HEK293 (cell line): Measurements from ENCODE around the gene AMER2.

ENCODE experiments used
- CTCF ChIA-PET: fragments of 350-600 bp; formaldehyde crosslinking; extraction: SDS; loops from one replicate; lab custom pipeline; 2021; ENCODE audit warnings: antibody characterized with exemption; lab: Yijun Ruan, JAX
- POLR2A ChIA-PET: fragments of 300-600 bp; formaldehyde crosslinking; extraction: SDS; loops from one replicate; lab custom pipeline; 2020; ENCODE audit warnings: antibody characterized with exemption, inconsistent platforms; lab: Yijun Ruan, JAX
- H3K27ac ChIP-seq: fragments of 200-500 bp; sonication (Bioruptor generic); 2 replicates; pipeline ENCODE4 v1.5.1; 2014; ENCODE audit warnings: low read depth, low read length, control low read depth, inconsistent platforms; ENCODE audit errors: extremely low read depth
- H3K36me3 ChIP-seq, 2 experiments: fragments of 200-500 bp in 1 of 2; sonication (Bioruptor generic) in 1 of 2; 1 replicate in 1 of 2; 2 replicates in 1 of 2; pipeline ENCODE4 v1.5.1; 2014 to 2017; ENCODE audit warnings: inconsistent platforms in 2 of 2, low read length in 2 of 2; ENCODE audit not compliant: control insufficient read depth in 2 of 2, insufficient read depth in 1 of 2
- H3K4me1 ChIP-seq: fragments of 200-500 bp; sonication (Bioruptor generic); 2 replicates; pipeline ENCODE4 v1.5.1; 2014; ENCODE audit warnings: mild to moderate bottlenecking, low read length, inconsistent platforms; ENCODE audit not compliant: control insufficient read depth, insufficient read depth
- H3K4me3 ChIP-seq: 2 replicates; pipeline ENCODE4 v1.5.1; 2011; ENCODE audit warnings: low read depth, mild to moderate bottlenecking, control low read depth, low read length, moderate library complexity
- H3K9me3 ChIP-seq: fragments of 200-500 bp; sonication (Bioruptor generic); 2 replicates; pipeline ENCODE4 v1.5.1; 2014; ENCODE audit warnings: low read depth, low read length, inconsistent platforms; ENCODE audit not compliant: control insufficient read depth, insufficient read depth
- HOXA7 ChIP-seq: sonication (generic); formaldehyde crosslinking; IDR thresholded peaks from 2 replicates; pipeline ENCODE4 v1.8.1; 2022; ENCODE audit warnings: missing genetic modification reagents, borderline replicate concordance
- HOXD13 ChIP-seq: sonication (generic); formaldehyde crosslinking; IDR thresholded peaks from 2 replicates; pipeline ENCODE4 v1.8.0; 2022; ENCODE audit warnings: missing genetic modification reagents, borderline replicate concordance
- KLF9 ChIP-seq: fragments of 450-650 bp; formaldehyde crosslinking; IDR thresholded peaks from 2 replicates; pipeline ENCODE4 v1.5.1; 2016; ENCODE audit warnings: missing biosample characterization, missing genetic modification characterization, low read depth
- PATZ1 ChIP-seq: fragments of 450-650 bp; formaldehyde crosslinking; IDR thresholded peaks from 2 replicates; pipeline ENCODE4 v1.5.1; 2016; ENCODE audit warnings: missing biosample characterization, missing genetic modification characterization
- PRDM1 ChIP-seq: fragments of 450-650 bp; formaldehyde crosslinking; IDR thresholded peaks from 2 replicates; pipeline ENCODE4; 2016; ENCODE audit warnings: missing biosample characterization, missing genetic modification characterization
- SETDB1 ChIP-seq: IDR thresholded peaks from one replicate; pipeline ENCODE4 v1.6.1; 2017; ENCODE audit warnings: mild to moderate bottlenecking, low read length, moderate library complexity, mixed read lengths; ENCODE audit not compliant: insufficient read length
- YY2 ChIP-seq: fragments of 450-650 bp; formaldehyde crosslinking; IDR thresholded peaks from 2 replicates; pipeline ENCODE4 v1.5.1; 2016; ENCODE audit warnings: missing biosample characterization, missing genetic modification characterization
- ZBTB20 ChIP-seq: fragments of 450-650 bp; formaldehyde crosslinking; IDR thresholded peaks from 2 replicates; pipeline ENCODE4 v1.5.1; 2016; ENCODE audit warnings: missing biosample characterization, missing genetic modification characterization
- ZBTB48 ChIP-seq: fragments of 450-650 bp; formaldehyde crosslinking; IDR thresholded peaks from 2 replicates; pipeline ENCODE4 v1.5.1; 2016; ENCODE audit warnings: missing biosample characterization, missing genetic modification characterization
- ZBTB7A ChIP-seq: fragments of 450-650 bp; formaldehyde crosslinking; IDR thresholded peaks from 2 replicates; pipeline ENCODE4 v1.5.1; 2016; ENCODE audit warnings: low read depth, missing biosample characterization, missing genetic modification characterization
- ZFP3 ChIP-seq: fragments of 450-650 bp; formaldehyde crosslinking; IDR thresholded peaks from 2 replicates; pipeline ENCODE4 v1.5.1; 2016; ENCODE audit warnings: low read depth, missing biosample characterization, missing genetic modification characterization
- ZNF138 ChIP-seq: fragments of 450-650 bp; formaldehyde crosslinking; IDR thresholded peaks from 2 replicates; pipeline ENCODE4 v1.5.1; 2016; ENCODE audit warnings: missing biosample characterization, missing genetic modification characterization, borderline replicate concordance
- ZNF148 ChIP-seq: fragments of 450-650 bp; formaldehyde crosslinking; IDR thresholded peaks from 2 replicates; pipeline ENCODE4 v1.5.0; 2017; ENCODE audit warnings: missing biosample characterization, missing genetic modification characterization, borderline replicate concordance
- ZNF184 ChIP-seq: fragments of 450-650 bp; IDR thresholded peaks from 2 replicates; pipeline ENCODE4 v1.5.1; 2018; ENCODE audit warnings: missing biosample characterization, mild to moderate bottlenecking, missing genetic modification characterization
- ZNF23 ChIP-seq: fragments of 450-650 bp; formaldehyde crosslinking; IDR thresholded peaks from 2 replicates; pipeline ENCODE4 v1.5.1; 2016; ENCODE audit warnings: missing biosample characterization, missing genetic modification characterization, borderline replicate concordance
- ZNF37A ChIP-seq: fragments of 450-650 bp; IDR thresholded peaks from 2 replicates; pipeline ENCODE4 v1.5.1; 2018; ENCODE audit warnings: missing biosample characterization, missing genetic modification characterization
- ZNF394 ChIP-seq: fragments of 450-650 bp; formaldehyde crosslinking; IDR thresholded peaks from 2 replicates; pipeline ENCODE4 v1.5.1; 2016; ENCODE audit warnings: missing biosample characterization, missing genetic modification characterization, mild to moderate bottlenecking, moderate library complexity, borderline replicate concordance
- ZNF48 ChIP-seq: fragments of 450-650 bp; formaldehyde crosslinking; IDR thresholded peaks from 2 replicates; pipeline ENCODE4 v1.5.1; 2016; ENCODE audit warnings: missing biosample characterization, missing genetic modification characterization
- ZNF549 ChIP-seq: fragments of 450-650 bp; IDR thresholded peaks from 2 replicates; pipeline ENCODE4 v1.5.1; 2018; ENCODE audit warnings: missing biosample characterization, missing genetic modification characterization, mild to moderate bottlenecking, inconsistent platforms, moderate library complexity
- ZNF560 ChIP-seq: fragments of 450-650 bp; formaldehyde crosslinking; IDR thresholded peaks from 2 replicates; pipeline ENCODE4 v1.5.1; 2017; ENCODE audit warnings: missing biosample characterization, missing genetic modification characterization, borderline replicate concordance
- ZNF561 ChIP-seq: fragments of 450-650 bp; IDR thresholded peaks from 2 replicates; pipeline ENCODE4 v1.5.1; 2018; ENCODE audit warnings: missing biosample characterization, missing genetic modification characterization, borderline replicate concordance
- ZNF596 ChIP-seq: fragments of 450-650 bp; IDR thresholded peaks from 2 replicates; pipeline ENCODE4 v1.5.0; 2018; ENCODE audit warnings: missing biosample characterization, mild to moderate bottlenecking, missing genetic modification characterization, moderate library complexity
- ZNF600 ChIP-seq: fragments of 450-650 bp; formaldehyde crosslinking; IDR thresholded peaks from 2 replicates; pipeline ENCODE4 v1.5.1; 2016; ENCODE audit warnings: missing biosample characterization, missing genetic modification characterization
- ZNF621 ChIP-seq: fragments of 450-650 bp; formaldehyde crosslinking; IDR thresholded peaks from 2 replicates; pipeline ENCODE4 v1.5.1; 2017; ENCODE audit warnings: missing biosample characterization, missing genetic modification characterization
- ZNF623 ChIP-seq: fragments of 450-650 bp; formaldehyde crosslinking; IDR thresholded peaks from 2 replicates; pipeline ENCODE4 v1.5.1; 2016; ENCODE audit warnings: missing biosample characterization, missing genetic modification characterization
- ZNF629 ChIP-seq: fragments of 450-650 bp; formaldehyde crosslinking; IDR thresholded peaks from 2 replicates; pipeline ENCODE4 v1.5.1; 2017; ENCODE audit warnings: missing biosample characterization, missing genetic modification characterization
- ZNF664 ChIP-seq: fragments of 450-650 bp; formaldehyde crosslinking; IDR thresholded peaks from 2 replicates; pipeline ENCODE4 v1.5.1; 2016; ENCODE audit warnings: missing biosample characterization, missing genetic modification characterization

The AMER2 gene

GRCh38 chr13:25180775-25181537 is 8.9 kb upstream of the AMER2 start (continued):
- TF ChIP-seq ZNF48 (no peak), ZNF549 (tag by site-specific recombination) (no peak), YY2 (no peak), ZFP3 (tag by site-specific recombination) (no peak), HOXA7 (no peak), ZNF148 (tag by site-specific recombination) (no peak), ZNF596 (no peak)

- Histone ChIP-seq H3K36me3 (no peaks in the 10 kb centered on the region), H3K9me3 (no peaks in the 10 kb centered on the region), H3K4me1 (no peaks in the 10 kb centered on the region), H3K27ac (no peak overlapping the region), H3K4me3 (no peak overlapping the region)
- ChIA-PET CTCF (interaction anchor here (1.4 to 1.6 kb wide), 3 partner anchors 15 to 67 kb away, joined by 3 to 5 read pairs (median 4); no protein-coding TSS in a partner anchor), POLR2A (no interaction called here)
- TF ChIP-seq ZNF560, result no peak
- TF ChIP-seq ZNF561 (tag by site-specific recombination), result no peak
- no peak for TF ChIP-seq ZNF664 (tag by site-specific recombination)
- no peak for TF ChIP-seq KLF9 (tag by site-specific recombination)
- TF ChIP-seq ZNF629 (tag by site-specific recombination), result no peak
Observed at GRCh38 chr13:25179832-25180774, 8.0 kb upstream of the AMER2 start.

GRCh38 chr13:25179011-25179410 is 6.9 kb upstream of the AMER2 start:
- ChIA-PET POLR2A (no interaction called here), CTCF (interaction anchor here (1.6 kb wide), 1 partner anchor 29 kb away, joined by 5 read pairs; no protein-coding TSS in a partner anchor)
- Histone ChIP-seq H3K4me1 (no peaks in the 10 kb centered on the region), H3K9me3 (no peaks in the 10 kb centered on the region), H3K27ac (no peak overlapping the region), H3K4me3 (no peak overlapping the region), H3K36me3 (no peaks in the 10 kb centered on the region)
- TF ChIP-seq ZNF23 (tag by site-specific recombination) (no peak), ZNF184 (tag by site-specific recombination) (no peak), ZNF37A (no peak), ZNF138 (tag by site-specific recombination) (no peak), ZBTB7A (tag by site-specific recombination) (no peak), HOXD13 (CRISPR knock-in tag) (no peak), ZNF629 (tag by site-specific recombination) (no peak), ZNF623 (tag by site-specific recombination) (no peak), ZNF600 (no peak), HOXA7 (no peak), ZBTB20 (tag by site-specific recombination) (no peak), ZNF394 (tag by site-specific recombination) (no peak), ZBTB48 (tag by site-specific recombination) (no peak), SETDB1 (no peak), PRDM1 (tag by site-specific recombination) (no peak), ZNF621 (tag by site-specific recombination) (no peak), PATZ1 (tag by site-specific recombination) (no peak)
